ENCODE data around the gene AKT1S1. TPM values are rescaled to one million over a fixed set of nuclear protein-coding genes. Genes with fewer than 3 reads are reported as not detected.

AKT1S1 gene
- total and polyA plus RNA-seq, 2 of the 13 experiments (the other 11 are each of a cell fraction or from before 2014, with no cell fraction given) = 13.5 to 27.8 TPM

GRCh38 chr19:49866933-49867782, 10.0 kb downstream of the AKT1S1 start, which contains the start of gene PNKP (continued):
- peak; percentile 77 for TF ChIP-seq PATZ1 (CRISPR knock-in tag; IDR thresholded peaks at IDR 0.05)
- TF ChIP-seq ZNF558 (CRISPR knock-in tag; IDR thresholded peaks at IDR 0.05; ENCODE audit: borderline replicate concordance) = no peak
- peak; percentile 64; the same call in 1 of the 2 replicates for TF ChIP-seq BATF2 (CRISPR knock-in tag; IDR thresholded peaks at IDR 0.05)
- TF ChIP-seq REXO4 (CRISPR knock-in tag; IDR thresholded peaks at IDR 0.05; ENCODE audit: borderline replicate concordance) = no peak
- peak; percentile 42; the same call in 1 of the 2 replicates for TF ChIP-seq MEF2D (CRISPR knock-in tag; IDR thresholded peaks at IDR 0.05)
- peak; percentile 82; the same call in 1 of the 2 replicates for TF ChIP-seq ZNF274 (CRISPR knock-in tag; IDR thresholded peaks at IDR 0.05)
- TF ChIP-seq ATF2 (CRISPR knock-in tag; IDR thresholded peaks at IDR 0.05) = no peak; the same call in 1 of the 2 replicates
- 0 out of 2 replicates have a peak, but pooled peaks have one; percentile 59 for TF ChIP-seq ZFP90 (CRISPR knock-in tag; IDR thresholded peaks at IDR 0.05; ENCODE audit: borderline replicate concordance)
- 0 out of 2 replicates have a peak, but pooled peaks have one; percentile 14 for TF ChIP-seq ZNF224 (CRISPR knock-in tag; IDR thresholded peaks at IDR 0.05)
- TF ChIP-seq BHLHE40 (IDR thresholded peaks at IDR 0.05; ENCODE audit: low read length) = 0 out of 2 replicates have a peak, but pooled peaks have one; percentile 18
- 0 out of 2 replicates have a peak, but pooled peaks have one; percentile 14 for TF ChIP-seq ZBTB7B (CRISPR knock-in tag; IDR thresholded peaks at IDR 0.05)
- TF ChIP-seq CCAR2 (optimal IDR thresholded peaks at IDR 0.05; ENCODE audit: low read depth, low read length) = no peak
- TF ChIP-seq ZUFSP (CRISPR knock-in tag; IDR thresholded peaks at IDR 0.05; ENCODE audit: borderline replicate concordance) = no peak
- no peak for TF ChIP-seq SNAI1 (CRISPR knock-in tag; IDR thresholded peaks at IDR 0.05; ENCODE audit: borderline replicate concordance)
- TF ChIP-seq MZF1 (CRISPR knock-in tag; IDR thresholded peaks at IDR 0.05; ENCODE audit: borderline replicate concordance) = no peak
- TF ChIP-seq, protein P1, sequence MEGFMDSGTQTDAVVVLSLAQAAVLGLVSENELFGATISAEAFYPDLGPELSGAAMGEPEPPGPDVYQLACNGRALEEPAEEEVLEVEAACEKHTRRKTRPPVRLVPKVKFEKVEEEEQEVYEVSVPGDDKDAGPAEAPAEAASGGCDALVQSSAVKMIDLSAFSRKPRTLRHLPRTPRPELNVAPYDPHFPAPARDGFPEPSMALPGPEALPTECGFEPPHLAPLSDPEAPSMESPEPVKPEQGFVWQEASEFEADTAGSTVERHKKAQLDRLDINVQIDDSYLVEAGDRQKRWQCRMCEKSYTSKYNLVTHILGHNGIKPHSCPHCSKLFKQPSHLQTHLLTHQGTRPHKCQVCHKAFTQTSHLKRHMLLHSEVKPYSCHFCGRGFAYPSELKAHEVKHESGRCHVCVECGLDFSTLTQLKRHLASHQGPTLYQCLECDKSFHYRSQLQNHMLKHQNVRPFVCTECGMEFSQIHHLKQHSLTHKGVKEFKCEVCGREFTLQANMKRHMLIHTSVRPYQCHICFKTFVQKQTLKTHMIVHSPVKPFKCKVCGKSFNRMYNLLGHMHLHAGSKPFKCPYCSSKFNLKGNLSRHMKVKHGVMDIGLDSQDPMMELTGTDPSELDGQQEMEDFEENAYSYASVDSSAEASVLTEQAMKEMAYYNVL (CRISPR knock-in tag; IDR thresholded peaks at IDR 0.05; ENCODE audit: borderline replicate concordance) = 0 out of 2 replicates have a peak, but pooled peaks have one; percentile 59
- TF ChIP-seq DPF2 (CRISPR knock-in tag; IDR thresholded peaks at IDR 0.05; ENCODE audit: borderline replicate concordance, low read depth) = no peak
- TF ChIP-seq XBP1 (CRISPR knock-in tag; IDR thresholded peaks at IDR 0.05) = no peak
- TF ChIP-seq ZNF124 (CRISPR knock-in tag; IDR thresholded peaks at IDR 0.05) = no peak
